HepG2 (cell line): Measurements from ENCODE around the gene SULT2B1. TPM values are rescaled to one million over a fixed set of nuclear protein-coding genes. Genes with fewer than 3 reads are reported as not detected.
A peak's percentile ranks its signal among the peaks of the same experiment; 100 is the strongest.

Experiments used
- AKAP8 ChIP-seq: sonication (generic); formaldehyde crosslinking; IDR thresholded peaks from 2 replicates; pipeline ENCODE4 v1.5.1; 2020; ENCODE audit warnings: mild to moderate bottlenecking, missing genetic modification reagents
- CC2D1A ChIP-seq: sonication (generic); formaldehyde crosslinking; IDR thresholded peaks from 2 replicates; pipeline ENCODE4 v1.8.1; 2023; ENCODE audit warnings: mild to moderate bottlenecking, missing genetic modification reagents
- ELF3 ChIP-seq: IDR thresholded peaks from 2 replicates; pipeline ENCODE4 v1.6.1; 2016; ENCODE audit warnings: missing genetic modification reagents, missing compliant biosample characterization
- IRF2 ChIP-seq: IDR thresholded peaks from 2 replicates; pipeline ENCODE4 v1.6.1; 2018; ENCODE audit warnings: missing genetic modification reagents, missing compliant biosample characterization
- PHF8 ChIP-seq: sonication (generic); formaldehyde crosslinking; IDR thresholded peaks from 2 replicates; pipeline ENCODE4 v1.5.0; 2020; ENCODE audit warnings: missing genetic modification reagents
- SIN3B ChIP-seq: fragments of 150-350 bp; IDR thresholded peaks from 2 replicates; pipeline ENCODE4 v1.6.1; 2014; ENCODE audit warnings: low read length
- SKI ChIP-seq: fragments of 450-650 bp; IDR thresholded peaks from one replicate; pipeline ENCODE4 v1.6.1; 2018; ENCODE audit warnings: mild to moderate bottlenecking; ENCODE audit not compliant: partially characterized antibody
- SRSF9 ChIP-seq: fragments of 200-400 bp; formaldehyde crosslinking; IDR thresholded peaks from 2 replicates; pipeline ENCODE4 v1.6.1; 2018; ENCODE audit warnings: borderline replicate concordance, mild to moderate bottlenecking, low read depth, low read length; ENCODE audit not compliant: insufficient read depth, poor library complexity, severe bottlenecking
- TCF7L2 ChIP-seq: IDR thresholded peaks from 2 replicates; pipeline ENCODE4 v1.6.1; 2011; ENCODE audit warnings: mild to moderate bottlenecking, low read depth, low read length, moderate library complexity
- TOE1 ChIP-seq: sonication (generic); formaldehyde crosslinking; IDR thresholded peaks from 2 replicates; pipeline ENCODE4 v1.4.0; 2020; ENCODE audit warnings: mild to moderate bottlenecking, missing genetic modification reagents
- TP53 ChIP-seq: sonication (generic); formaldehyde crosslinking; conservative IDR thresholded peaks from 2 replicates; pipeline ENCODE4 v1.4.0; 2020; ENCODE audit warnings: missing genetic modification reagents
- YEATS4 ChIP-seq: sonication (generic); formaldehyde crosslinking; IDR thresholded peaks from 2 replicates; pipeline ENCODE4 v1.4.0; 2020; ENCODE audit warnings: missing genetic modification reagents, borderline replicate concordance
- ZFP36L2 ChIP-seq: sonication (generic); formaldehyde crosslinking; IDR thresholded peaks from 2 replicates; pipeline ENCODE4 v1.4.0; 2020; ENCODE audit warnings: missing genetic modification reagents
- ZNF44 ChIP-seq: sonication (generic); formaldehyde crosslinking; IDR thresholded peaks from 2 replicates; pipeline ENCODE4 v1.5.1; 2020; ENCODE audit warnings: mild to moderate bottlenecking, missing genetic modification reagents
- ZNF746 ChIP-seq: sonication (generic); formaldehyde crosslinking; IDR thresholded peaks from 2 replicates; pipeline ENCODE4 v1.8.0; 2022; ENCODE audit warnings: mild to moderate bottlenecking, missing genetic modification reagents
- ZNF747 ChIP-seq: sonication (generic); formaldehyde crosslinking; IDR thresholded peaks from 2 replicates; pipeline ENCODE4 v1.8.1; 2023; ENCODE audit warnings: missing genetic modification reagents, mild to moderate bottlenecking, borderline replicate concordance
- ZNF749 ChIP-seq: sonication (generic); formaldehyde crosslinking; IDR thresholded peaks from 2 replicates; pipeline ENCODE4 v1.8.0; 2022; ENCODE audit warnings: mild to moderate bottlenecking, missing genetic modification reagents, moderate library complexity, borderline replicate concordance
- ZNF792 ChIP-seq: IDR thresholded peaks from 2 replicates; pipeline ENCODE4 v1.6.1; 2016
- polyA plus RNA-seq, 8 experiments: library from polyadenylated mRNA; depleted of rRNA in 3 of 8; stranded (reverse) in 7 of 8; unstranded in 1 of 8; fragments of >200 nt; fragmentation: Illumina TruSeq in 4 of 8; extraction: Trizol in 4 of 8; gene quantifications; 2 replicates each; pipeline versions ENCODE4 v1.2.1 to v1.2.3, GENCODE V29; 2011 to 2016; ENCODE audit warnings: low read depth in 4 of 8, missing spikeins in 1 of 8, mixed read lengths in 1 of 8; ENCODE audit not compliant: insufficient read depth in 1 of 8
- total RNA-seq, 5 experiments: library from RNA; depleted of rRNA; stranded (reverse); fragments of >200 nt; fragmentation: Illumina TruSeq; extraction: Trizol; gene quantifications; 2 replicates each; pipeline ENCODE4 v1.2.3, GENCODE V29; 2016; ENCODE audit warnings: low read depth in 1 of 5
- TF ChIP-seq, protein P1 (sequence below): sonication (generic); formaldehyde crosslinking; IDR thresholded peaks from 2 replicates; pipeline ENCODE4 v1.8.1; 2022; ENCODE audit warnings: mild to moderate bottlenecking, missing genetic modification reagents
- TF ChIP-seq, protein P2 (sequence below): sonication (generic); formaldehyde crosslinking; IDR thresholded peaks from 2 replicates; pipeline ENCODE4 v1.9.0; 2021; ENCODE audit warnings: missing genetic modification reagents, mild to moderate bottlenecking, borderline replicate concordance
- TF ChIP-seq, protein P3 (sequence below): sonication (generic); formaldehyde crosslinking; IDR thresholded peaks from 2 replicates; pipeline ENCODE4 v1.8.0; 2022; ENCODE audit warnings: missing genetic modification reagents, mild to moderate bottlenecking, borderline replicate concordance
- TF ChIP-seq, protein P4 (sequence below): sonication (generic); formaldehyde crosslinking; IDR thresholded peaks from 2 replicates; pipeline ENCODE4 v1.5.0; 2020; ENCODE audit warnings: missing genetic modification reagents, mild to moderate bottlenecking, borderline replicate concordance
- TF ChIP-seq, protein P5 (sequence below): sonication (generic); formaldehyde crosslinking; IDR thresholded peaks from 2 replicates; pipeline ENCODE4 v1.5.0; 2020; ENCODE audit warnings: mild to moderate bottlenecking, missing genetic modification reagents, borderline replicate concordance
- TF ChIP-seq, protein P6 (sequence below): IDR thresholded peaks from 2 replicates; pipeline ENCODE4 v1.6.1; 2016; ENCODE audit warnings: low read depth, borderline replicate concordance

SULT2B1 gene
- total and polyA plus RNA-seq, 2 of the 13 experiments (the other 11 are each of a cell fraction or from before 2014, with no cell fraction given) = 0.13 TPM; not detected in 1

DNA sequence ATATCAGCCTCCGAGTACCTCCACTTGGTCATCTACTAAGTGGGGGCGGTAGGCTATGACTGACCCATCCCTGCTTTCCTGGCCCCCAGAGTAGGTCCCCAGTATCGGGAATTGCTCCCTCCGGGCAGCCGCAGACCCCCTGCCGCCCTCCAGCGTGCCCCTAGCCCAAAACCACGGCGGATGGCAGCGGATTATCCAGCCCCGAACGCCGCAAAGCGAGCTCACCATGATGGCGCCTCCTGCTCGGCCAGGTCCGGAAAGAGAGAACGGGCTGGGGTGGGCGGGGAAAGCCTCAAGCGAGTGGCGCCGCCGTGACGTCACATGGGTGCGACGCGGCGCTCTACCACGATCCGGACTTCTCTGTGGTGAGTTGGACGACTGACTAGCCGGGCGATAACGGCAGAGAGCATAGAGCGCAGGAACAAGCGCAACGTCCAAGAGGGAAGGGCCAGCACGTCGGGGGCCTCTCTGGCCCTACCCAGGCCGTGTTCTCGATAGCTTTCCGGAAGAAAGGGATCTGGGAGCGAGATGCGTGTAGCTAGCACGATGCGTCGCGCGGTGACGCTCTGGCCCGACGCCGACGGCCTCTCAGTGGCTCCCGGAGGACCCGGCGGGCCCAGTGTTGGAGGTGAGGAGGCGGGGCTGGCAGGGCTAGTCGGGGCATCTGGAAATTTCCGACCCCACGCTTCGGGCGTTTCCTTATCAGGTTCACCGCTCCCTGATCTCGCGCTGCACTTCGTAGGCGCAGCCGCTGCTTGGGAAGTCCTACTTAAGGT lies 67.1 kb downstream of the SULT2B1 start, which contains the start of the genes RPL18 and SPHK2 (continued):
- TF ChIP-seq, protein P1, sequence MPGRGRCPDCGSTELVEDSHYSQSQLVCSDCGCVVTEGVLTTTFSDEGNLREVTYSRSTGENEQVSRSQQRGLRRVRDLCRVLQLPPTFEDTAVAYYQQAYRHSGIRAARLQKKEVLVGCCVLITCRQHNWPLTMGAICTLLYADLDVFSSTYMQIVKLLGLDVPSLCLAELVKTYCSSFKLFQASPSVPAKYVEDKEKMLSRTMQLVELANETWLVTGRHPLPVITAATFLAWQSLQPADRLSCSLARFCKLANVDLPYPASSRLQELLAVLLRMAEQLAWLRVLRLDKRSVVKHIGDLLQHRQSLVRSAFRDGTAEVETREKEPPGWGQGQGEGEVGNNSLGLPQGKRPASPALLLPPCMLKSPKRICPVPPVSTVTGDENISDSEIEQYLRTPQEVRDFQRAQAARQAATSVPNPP (CRISPR knock-in tag) = peak; percentile 78; the same call in 1 of the 2 replicates
- TF ChIP-seq TP53 (CRISPR knock-in tag) (no peak; the same call in 1 of the 2 replicates), PHF8 (peak; percentile 89), ELF3 (CRISPR knock-in tag) (peak; percentile 91), TCF7L2 (no peak), ZNF792 (CRISPR knock-in tag) (peak; percentile 90), ZNF44 (CRISPR knock-in tag) (peak; percentile 97), ZFP36L2 (CRISPR knock-in tag) (0 out of 2 replicates have a peak, but pooled peaks have one; percentile 50), SKI (peak; percentile 67), ZNF747 (CRISPR knock-in tag) (peak; percentile 98), IRF2 (CRISPR knock-in tag) (peak; percentile 99), TOE1 (no peak), AKAP8 (no peak), ZNF749 (CRISPR knock-in tag) (peak; percentile 84; the same call in 1 of the 2 replicates), SRSF9 (no peak), ZNF746 (no peak), CC2D1A (no peak), SIN3B (peak; percentile 62), YEATS4 (peak; percentile 96)
- TF ChIP-seq, protein P2, sequence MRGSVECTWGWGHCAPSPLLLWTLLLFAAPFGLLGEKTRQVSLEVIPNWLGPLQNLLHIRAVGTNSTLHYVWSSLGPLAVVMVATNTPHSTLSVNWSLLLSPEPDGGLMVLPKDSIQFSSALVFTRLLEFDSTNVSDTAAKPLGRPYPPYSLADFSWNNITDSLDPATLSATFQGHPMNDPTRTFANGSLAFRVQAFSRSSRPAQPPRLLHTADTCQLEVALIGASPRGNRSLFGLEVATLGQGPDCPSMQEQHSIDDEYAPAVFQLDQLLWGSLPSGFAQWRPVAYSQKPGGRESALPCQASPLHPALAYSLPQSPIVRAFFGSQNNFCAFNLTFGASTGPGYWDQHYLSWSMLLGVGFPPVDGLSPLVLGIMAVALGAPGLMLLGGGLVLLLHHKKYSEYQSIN (CRISPR knock-in tag) = no peak; the same call in 1 of the 2 replicates
- TF ChIP-seq, protein P3, sequence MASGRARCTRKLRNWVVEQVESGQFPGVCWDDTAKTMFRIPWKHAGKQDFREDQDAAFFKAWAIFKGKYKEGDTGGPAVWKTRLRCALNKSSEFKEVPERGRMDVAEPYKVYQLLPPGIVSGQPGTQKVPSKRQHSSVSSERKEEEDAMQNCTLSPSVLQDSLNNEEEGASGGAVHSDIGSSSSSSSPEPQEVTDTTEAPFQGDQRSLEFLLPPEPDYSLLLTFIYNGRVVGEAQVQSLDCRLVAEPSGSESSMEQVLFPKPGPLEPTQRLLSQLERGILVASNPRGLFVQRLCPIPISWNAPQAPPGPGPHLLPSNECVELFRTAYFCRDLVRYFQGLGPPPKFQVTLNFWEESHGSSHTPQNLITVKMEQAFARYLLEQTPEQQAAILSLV (CRISPR knock-in tag) = peak; percentile 97
- TF ChIP-seq, protein P4, sequence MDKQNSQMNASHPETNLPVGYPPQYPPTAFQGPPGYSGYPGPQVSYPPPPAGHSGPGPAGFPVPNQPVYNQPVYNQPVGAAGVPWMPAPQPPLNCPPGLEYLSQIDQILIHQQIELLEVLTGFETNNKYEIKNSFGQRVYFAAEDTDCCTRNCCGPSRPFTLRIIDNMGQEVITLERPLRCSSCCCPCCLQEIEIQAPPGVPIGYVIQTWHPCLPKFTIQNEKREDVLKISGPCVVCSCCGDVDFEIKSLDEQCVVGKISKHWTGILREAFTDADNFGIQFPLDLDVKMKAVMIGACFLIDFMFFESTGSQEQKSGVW = no peak
- TF ChIP-seq, protein P5, sequence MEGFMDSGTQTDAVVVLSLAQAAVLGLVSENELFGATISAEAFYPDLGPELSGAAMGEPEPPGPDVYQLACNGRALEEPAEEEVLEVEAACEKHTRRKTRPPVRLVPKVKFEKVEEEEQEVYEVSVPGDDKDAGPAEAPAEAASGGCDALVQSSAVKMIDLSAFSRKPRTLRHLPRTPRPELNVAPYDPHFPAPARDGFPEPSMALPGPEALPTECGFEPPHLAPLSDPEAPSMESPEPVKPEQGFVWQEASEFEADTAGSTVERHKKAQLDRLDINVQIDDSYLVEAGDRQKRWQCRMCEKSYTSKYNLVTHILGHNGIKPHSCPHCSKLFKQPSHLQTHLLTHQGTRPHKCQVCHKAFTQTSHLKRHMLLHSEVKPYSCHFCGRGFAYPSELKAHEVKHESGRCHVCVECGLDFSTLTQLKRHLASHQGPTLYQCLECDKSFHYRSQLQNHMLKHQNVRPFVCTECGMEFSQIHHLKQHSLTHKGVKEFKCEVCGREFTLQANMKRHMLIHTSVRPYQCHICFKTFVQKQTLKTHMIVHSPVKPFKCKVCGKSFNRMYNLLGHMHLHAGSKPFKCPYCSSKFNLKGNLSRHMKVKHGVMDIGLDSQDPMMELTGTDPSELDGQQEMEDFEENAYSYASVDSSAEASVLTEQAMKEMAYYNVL = peak; percentile 81; the same call in 1 of the 2 replicates
- TF ChIP-seq, protein P6, sequence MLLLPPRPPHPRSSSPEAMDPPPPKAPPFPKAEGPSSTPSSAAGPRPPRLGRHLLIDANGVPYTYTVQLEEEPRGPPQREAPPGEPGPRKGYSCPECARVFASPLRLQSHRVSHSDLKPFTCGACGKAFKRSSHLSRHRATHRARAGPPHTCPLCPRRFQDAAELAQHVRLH = peak; percentile 91
